ENCODE results near the gene PYCARD.
"Not testable (repeated sequence)": the region's sequence is repeated elsewhere in the genome, so short reads cannot be mapped to it uniquely, and the experiment has no call there.

The PYCARD gene

GRCh38 chr16:31214708-31215286, 12.2 kb upstream of the PYCARD start:
- DNase-seq = no peak

- no peak for DNase-seq
These were observed 11.5 kb upstream of the PYCARD start, which contains the start of gene TRIM72 for GRCh38 chr16:31213877-31214707. TRIM72 (plus strand) TSS chr16:31214119; CDS start chr16:31214739, 620 bp downstream.

GRCh38 chr16:31213342-31213741, 10.8 kb upstream of the PYCARD start:
- no peak for DNase-seq

- DNase-seq = no peak
These were observed 4.2 kb upstream of the PYCARD start for GRCh38 chr16:31206776-31207175.

- no peak for DNase-seq
These were observed 2.5 kb upstream of the PYCARD start for GRCh38 chr16:31204871-31205666.

- DNase-seq = no peak
These were observed 762 bp downstream of the PYCARD start for GRCh38 chr16:31201582-31202413.

- DNase-seq = no peak
These were observed 1.6 kb downstream of the PYCARD start for GRCh38 chr16:31200821-31201568.

GRCh38 chr16:31200111-31200510, 2.4 kb downstream of the PYCARD start:
- not testable (repeated sequence) for DNase-seq

GRCh38 chr16:31199430-31200041, 3.0 kb downstream of the PYCARD start:
- DNase-seq = no peak

GRCh38 chr16:31198207-31198882, 4.2 kb downstream of the PYCARD start:
- no peak for DNase-seq

GRCh38 chr16:31196324-31197088, 6.1 kb downstream of the PYCARD start:
- DNase-seq = no peak

GRCh38 chr16:31195861-31196260, 6.7 kb downstream of the PYCARD start:
- DNase-seq = not testable (repeated sequence)

GRCh38 chr16:31194898-31195297, 7.7 kb downstream of the PYCARD start:
- DNase-seq = no peak

- DNase-seq = no peak
These were observed 8.7 kb downstream of the PYCARD start for GRCh38 chr16:31193874-31194273.

- no peak for DNase-seq
These were observed 9.5 kb downstream of the PYCARD start for GRCh38 chr16:31192856-31193642.

- no peak for DNase-seq
These were observed 10.7 kb downstream of the PYCARD start for GRCh38 chr16:31191697-31192428.

GRCh38 chr16:31190818-31191444, 11.6 kb downstream of the PYCARD start:
- no peak for DNase-seq

- no peak for DNase-seq
These were observed 12.5 kb downstream of the PYCARD start for GRCh38 chr16:31190061-31190460.
